SK-N-SH (cell line): ENCODE results near the gene PYGB. TPM values are rescaled to one million over a fixed set of nuclear protein-coding genes. Genes with fewer than 3 reads are reported as not detected.
"Not testable (repeated sequence)": the region's sequence is repeated elsewhere in the genome, so short reads cannot be mapped to it uniquely, and the experiment has no call there.

Experiments
- CTCF ChIA-PET: fragments of 300-600, 350-600 bp; formaldehyde crosslinking; extraction: SDS; loops from one replicate; lab custom pipeline; 2021; lab: Yijun Ruan, JAX
- POLR2A ChIA-PET: fragments of 350-600 bp; sonication (Branson Sonifier 250); formaldehyde crosslinking; extraction: SDS; loops from one replicate; lab custom pipeline; 2020; ENCODE audit warnings: antibody characterized with exemption, inconsistent platforms; lab: Yijun Ruan, JAX
- DNase-seq: peaks from one replicate; pipeline ENCODE4 v3.0.0; 2012
- H2AFZ ChIP-seq: fragments of 200-600 bp; sonication (generic); 2 replicates; pipeline ENCODE4 v1.8.1; 2016; ENCODE audit warnings: antibody characterized with exemption, mild to moderate bottlenecking, low read depth
- H3F3A ChIP-seq: fragments of 200-600 bp; sonication (generic); replicated peaks from 2 replicates; pipeline ENCODE3; 2016; ENCODE audit warnings: antibody characterized with exemption, mild to moderate bottlenecking; ENCODE audit not compliant: insufficient read depth
- H3K27ac ChIP-seq, 2 experiments: fragments of 200-500 bp in 1 of 2; fragments of 200-600 bp in 1 of 2; sonication (Bioruptor generic) in 1 of 2; sonication (generic), shearing (Covaris generic) in 1 of 2; 2 replicates each; pipeline versions ENCODE4 v1.5.1 to v1.6.1; 2014 to 2016; ENCODE audit warnings: low read depth in 2 of 2, inconsistent platforms in 1 of 2, low read length in 1 of 2, mild to moderate bottlenecking in 1 of 2, mixed read lengths in 1 of 2
- H3K27me3 ChIP-seq: fragments of 200-600 bp; sonication (generic), shearing (Covaris generic); 2 replicates; pipeline ENCODE4 v1.6.1; 2016; ENCODE audit warnings: mixed run types; ENCODE audit not compliant: insufficient read depth
- H3K36me3 ChIP-seq, 2 experiments: fragments of 200-500 bp in 1 of 2; fragments of 200-600 bp in 1 of 2; sonication (Bioruptor generic) in 1 of 2; sonication (generic) in 1 of 2; replicated peaks in 1 of 2; 2 replicates each; pipeline versions ENCODE3 to v1.5.1; 2014 to 2016; ENCODE audit warnings: low read length in 1 of 2, mild to moderate bottlenecking in 1 of 2; ENCODE audit not compliant: insufficient read depth in 2 of 2, control insufficient read depth in 1 of 2
- H3K4me1 ChIP-seq, 2 experiments: fragments of 200-500 bp in 1 of 2; fragments of 200-600 bp in 1 of 2; sonication (Bioruptor generic) in 1 of 2; sonication (generic), shearing (Covaris generic) in 1 of 2; 2 replicates each; pipeline versions ENCODE4 v1.5.1 to v1.6.1; 2014 to 2016; ENCODE audit warnings: low read depth in 1 of 2, low read length in 1 of 2, mixed run types in 1 of 2; ENCODE audit not compliant: insufficient read depth in 2 of 2, control insufficient read depth in 1 of 2
- H3K4me2 ChIP-seq: fragments of 200-600 bp; sonication (generic), shearing (Covaris generic); 2 replicates; pipeline ENCODE4 v1.6.1; 2017; ENCODE audit warnings: mixed run types
- H3K4me3 ChIP-seq, 2 experiments: fragments of 200-500 bp in 1 of 2; fragments of 200-600 bp in 1 of 2; sonication (Bioruptor generic) in 1 of 2; sonication (generic), shearing (Covaris generic) in 1 of 2; 2 replicates each; pipeline versions ENCODE4 v1.5.1 to v1.8.1; 2014 to 2016; ENCODE audit warnings: low read depth in 2 of 2, inconsistent platforms in 1 of 2, low read length in 1 of 2, mild to moderate bottlenecking in 1 of 2, mixed read lengths in 1 of 2, moderate library complexity in 1 of 2
- H3K79me2 ChIP-seq: fragments of 200-600 bp; sonication (generic); 2 replicates; pipeline ENCODE4 v1.8.1; 2017; ENCODE audit warnings: mild to moderate bottlenecking; ENCODE audit not compliant: insufficient read depth
- H3K9ac ChIP-seq: fragments of 200-600 bp; sonication (generic); 2 replicates; pipeline ENCODE4 v1.6.1; 2017; ENCODE audit warnings: mixed run types
- H3K9me2 ChIP-seq: fragments of 200-600 bp; sonication (generic); 2 replicates; pipeline ENCODE4 v1.6.1; 2017; ENCODE audit warnings: mixed run types
- H3K9me3 ChIP-seq: fragments of 200-600 bp; sonication (generic); 2 replicates; pipeline ENCODE4 v1.6.1; 2017; ENCODE audit warnings: mixed run types, mild to moderate bottlenecking, moderate library complexity
- H4K20me1 ChIP-seq: fragments of 200-600 bp; sonication (generic); 2 replicates; pipeline ENCODE4 v1.6.1; 2017; ENCODE audit warnings: mild to moderate bottlenecking, mixed run types; ENCODE audit not compliant: insufficient read depth
- CHD2 ChIP-seq: fragments of 150-350 bp; IDR thresholded peaks from 2 replicates; pipeline ENCODE4 v1.6.1; 2018; ENCODE audit warnings: low read length; ENCODE audit not compliant: partially characterized antibody
- FOXM1 ChIP-seq: IDR thresholded peaks from 2 replicates; pipeline ENCODE4 v1.4.0; 2012; ENCODE audit warnings: low read depth, mild to moderate bottlenecking
- JUND ChIP-seq: IDR thresholded peaks from 2 replicates; pipeline ENCODE4 v1.4.0; 2012
- NRF1 ChIP-seq: IDR thresholded peaks from 2 replicates; pipeline ENCODE4 v1.6.1; 2012; ENCODE audit warnings: low read depth, mild to moderate bottlenecking, low read length
- RFX5 ChIP-seq: IDR thresholded peaks from 2 replicates; pipeline ENCODE4 v1.6.1; 2012; ENCODE audit warnings: mild to moderate bottlenecking, improper control_type of control experiment, low read length
- SMC3 ChIP-seq: IDR thresholded peaks from 2 replicates; pipeline ENCODE4 v1.6.1; 2012; ENCODE audit warnings: low read depth, low read length, improper control_type of control experiment
- TEAD4 ChIP-seq: IDR thresholded peaks from 2 replicates; pipeline ENCODE4 v1.4.0; 2012; ENCODE audit warnings: mild to moderate bottlenecking, borderline replicate concordance; ENCODE audit not compliant: insufficient read depth
- WGBS: methylation state at CpG from one replicate; pipeline ENCODE4 v1.1.6; 2017; ENCODE audit warnings: low lambda C conversion rate; 5-methylcytosine and 5-hydroxymethylcytosine counted together
- polyA plus RNA-seq, 3 experiments: library from polyadenylated mRNA; depleted of rRNA; stranded (reverse); fragments of >200 nt; gene quantifications; 2 replicates each; pipeline ENCODE4 v1.2.3, GENCODE V29; 2012
- TF ChIP-seq, protein P1 (sequence below): fragments of 150-350 bp; IDR thresholded peaks from 2 replicates; pipeline ENCODE4 v1.6.1; 2016; ENCODE audit warnings: mild to moderate bottlenecking, low read depth, low read length
- TF ChIP-seq, protein P2 (sequence below): fragments of 150-350 bp; IDR thresholded peaks from 2 replicates; pipeline ENCODE4 v1.6.1; 2017; ENCODE audit warnings: antibody characterized with exemption, low read length, low read depth, borderline replicate concordance
- TF ChIP-seq, protein P3 (sequence below): IDR thresholded peaks from 2 replicates; pipeline ENCODE4 v1.6.1; 2012; ENCODE audit warnings: mild to moderate bottlenecking, low read depth, low read length, moderate library complexity
- TF ChIP-seq, protein P4 (sequence below): IDR thresholded peaks from 2 replicates; pipeline ENCODE4 v1.4.0; 2012; ENCODE audit warnings: low read depth, borderline replicate concordance

PYGB gene
- polyA plus RNA-seq, 1 of the 3 experiments (the other 2 are of a cell fraction) = 35.8 TPM

DNA sequence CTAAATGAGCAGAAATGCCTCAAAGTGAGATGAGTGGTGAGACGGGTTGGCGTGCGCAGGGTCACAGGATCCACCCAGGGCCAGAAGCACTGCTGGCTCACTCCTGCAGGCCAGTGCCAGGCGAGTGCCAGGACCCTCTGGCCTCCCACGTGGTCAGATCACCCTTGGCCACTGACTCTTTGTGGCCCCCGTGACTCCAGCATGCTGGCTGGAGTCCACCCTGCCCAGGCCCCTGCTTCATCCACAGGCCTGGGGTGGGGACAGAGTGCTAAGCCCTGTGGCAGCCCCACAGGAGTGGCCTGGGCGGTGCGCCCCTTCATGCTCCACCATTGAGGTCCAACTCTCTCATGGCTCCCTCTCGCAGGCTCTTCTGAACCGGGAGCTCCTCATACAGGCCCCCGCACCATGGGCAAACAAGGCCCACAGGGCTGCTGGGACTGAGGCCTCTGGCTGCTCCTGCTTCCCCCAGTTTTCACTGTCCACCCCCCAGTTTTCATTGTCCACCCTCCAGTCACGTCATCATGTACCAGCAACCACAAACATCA, 81.1 kb downstream of the PYGB start:
- H3K9me3 ChIP-seq = no peaks in the 10 kb centered on the region
- peaks cover 0 to 3% of the 10 kb centered on the region in 2 experiments; a peak in 1 of 4 replicates for H3K4me1 ChIP-seq
- ChIA-PET CTCF (no interaction called here), POLR2A (no interaction called here)
- no peak overlapping the region for H3K4me3 ChIP-seq
- H3F3A ChIP-seq = no peaks in the 10 kb centered on the region
- H3K36me3 ChIP-seq = no peaks in the 10 kb centered on the region
- H3K27me3 ChIP-seq = no peaks in the 10 kb centered on the region
- DNase-seq = no peak
- H3K9ac ChIP-seq = no peak overlapping the region
- H3K27ac ChIP-seq = no peak overlapping the region
- H2AFZ ChIP-seq = no peak overlapping the region
- TF ChIP-seq RFX5 (no peak), SMC3 (no peak), CHD2 (no peak)
- TF ChIP-seq, protein P1, sequence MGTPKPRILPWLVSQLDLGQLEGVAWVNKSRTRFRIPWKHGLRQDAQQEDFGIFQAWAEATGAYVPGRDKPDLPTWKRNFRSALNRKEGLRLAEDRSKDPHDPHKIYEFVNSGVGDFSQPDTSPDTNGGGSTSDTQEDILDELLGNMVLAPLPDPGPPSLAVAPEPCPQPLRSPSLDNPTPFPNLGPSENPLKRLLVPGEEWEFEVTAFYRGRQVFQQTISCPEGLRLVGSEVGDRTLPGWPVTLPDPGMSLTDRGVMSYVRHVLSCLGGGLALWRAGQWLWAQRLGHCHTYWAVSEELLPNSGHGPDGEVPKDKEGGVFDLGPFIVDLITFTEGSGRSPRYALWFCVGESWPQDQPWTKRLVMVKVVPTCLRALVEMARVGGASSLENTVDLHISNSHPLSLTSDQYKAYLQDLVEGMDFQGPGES = no peak
- TF ChIP-seq, protein P2, sequence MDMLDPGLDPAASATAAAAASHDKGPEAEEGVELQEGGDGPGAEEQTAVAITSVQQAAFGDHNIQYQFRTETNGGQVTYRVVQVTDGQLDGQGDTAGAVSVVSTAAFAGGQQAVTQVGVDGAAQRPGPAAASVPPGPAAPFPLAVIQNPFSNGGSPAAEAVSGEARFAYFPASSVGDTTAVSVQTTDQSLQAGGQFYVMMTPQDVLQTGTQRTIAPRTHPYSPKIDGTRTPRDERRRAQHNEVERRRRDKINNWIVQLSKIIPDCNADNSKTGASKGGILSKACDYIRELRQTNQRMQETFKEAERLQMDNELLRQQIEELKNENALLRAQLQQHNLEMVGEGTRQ = no peak
- H3K9me2 ChIP-seq = no peaks in the 10 kb centered on the region
- WGBS = 87% methylated on average over 9 of the region's 12 CpGs
- H3K79me2 ChIP-seq = peaks cover 10% of the 10 kb centered on the region; the same call in 1 of the 2 replicates
- H4K20me1 ChIP-seq = no peaks in the 10 kb centered on the region
- no peak overlapping the region for H3K4me2 ChIP-seq

DNA sequence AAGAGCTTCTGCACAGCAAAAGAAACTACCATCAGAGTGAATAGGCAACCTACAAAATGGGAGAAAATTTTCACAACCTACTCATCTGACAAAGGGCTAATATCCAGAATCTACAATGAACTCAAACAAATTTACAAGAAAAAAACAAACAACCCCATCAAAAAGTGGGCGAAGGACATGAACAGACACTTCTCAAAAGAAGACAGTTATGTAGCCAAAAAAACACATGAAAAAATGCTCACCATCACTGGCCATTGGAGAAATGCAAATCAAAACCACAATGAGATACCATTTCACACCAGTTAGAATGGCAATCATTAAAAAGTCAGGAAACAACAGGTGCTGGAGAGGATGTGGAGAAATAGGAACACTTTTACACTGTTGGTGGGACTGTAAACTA, 87.1 kb downstream of the PYGB start:
- DNase-seq, H3F3A ChIP-seq, POLR2A ChIA-PET, H2AFZ ChIP-seq, H3K36me3 ChIP-seq, H3K4me2 ChIP-seq, H3K27me3 ChIP-seq, H3K79me2 ChIP-seq, H4K20me1 ChIP-seq, H3K9me3 ChIP-seq, H3K4me3 ChIP-seq, H3K9me2 ChIP-seq, H3K4me1 ChIP-seq, H3K9ac ChIP-seq, H3K27ac ChIP-seq, CTCF ChIA-PET: not testable (repeated sequence)
- WGBS = 100% methylated on average over 1 of the region's 1 CpG

DNA sequence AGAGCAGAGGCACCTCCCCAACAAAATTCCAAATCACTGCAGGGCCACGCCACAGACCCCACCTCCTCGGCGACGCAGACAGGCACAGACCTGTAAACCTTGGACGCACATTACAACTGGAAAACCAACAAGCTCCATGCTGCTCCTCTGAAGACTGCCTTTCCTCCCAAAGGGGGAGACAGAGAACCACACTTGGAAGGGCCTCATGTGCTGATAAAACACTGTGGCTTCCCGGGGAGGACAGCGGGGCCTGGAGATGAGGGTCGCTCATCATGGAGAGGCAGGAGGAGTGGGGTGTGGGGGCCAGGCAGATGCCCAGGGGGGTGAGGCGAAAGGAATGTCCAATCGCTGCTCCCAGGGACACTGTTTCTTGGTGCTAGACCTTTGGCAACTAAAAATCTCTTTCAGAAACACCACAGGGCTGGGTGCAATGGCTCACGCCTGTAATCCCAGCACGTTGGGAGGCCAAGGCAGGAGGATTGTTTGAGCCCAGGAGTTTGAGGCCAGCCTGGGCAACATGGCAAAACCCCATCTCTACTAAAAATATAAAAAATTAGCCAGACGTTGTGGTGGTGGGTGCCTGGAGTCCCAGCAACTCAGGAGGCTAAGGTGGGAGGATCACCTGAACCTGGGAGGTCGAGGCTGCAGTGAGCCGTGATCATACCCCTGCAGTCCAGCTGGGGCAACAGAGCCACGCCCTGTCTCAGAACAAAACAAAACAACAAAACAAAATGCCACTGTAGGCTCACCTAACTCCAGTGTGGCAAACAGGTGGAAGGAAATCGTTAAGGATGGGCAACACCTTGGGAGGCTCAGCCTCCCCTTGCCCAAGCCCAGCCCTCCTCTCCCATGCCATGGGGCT, 88.9 kb downstream of the PYGB start:
- no peaks in the 10 kb centered on the region for H3K36me3 ChIP-seq
- ChIA-PET POLR2A (no interaction called here), CTCF (interaction anchor here (0.6 to 0.9 kb wide), 2 partner anchors 22 to 63 kb away, joined by 3 to 4 read pairs; no protein-coding TSS in a partner anchor)
- no peaks in the 10 kb centered on the region for H3K9me2 ChIP-seq
- H3K27ac ChIP-seq = no peak overlapping the region
- H3K4me3 ChIP-seq = no peak overlapping the region
- no peak overlapping the region for H3K4me2 ChIP-seq
- no peaks in the 10 kb centered on the region for H3K27me3 ChIP-seq
- peaks cover 19% of the 10 kb centered on the region; the same call in 1 of the 2 replicates for H3K79me2 ChIP-seq
- no peak for DNase-seq
- peaks cover 0 to 5% of the 10 kb centered on the region in 2 experiments; a peak in 1 of 4 replicates for H3K4me1 ChIP-seq
- no peak overlapping the region for H3K9ac ChIP-seq
- no peaks in the 10 kb centered on the region for H3F3A ChIP-seq
- H4K20me1 ChIP-seq = peaks cover 4% of the 10 kb centered on the region; the same call in 1 of the 2 replicates
- no peak overlapping the region for H2AFZ ChIP-seq
- H3K9me3 ChIP-seq = no peaks in the 10 kb centered on the region
- WGBS = 86% methylated on average over 17 of the region's 17 CpGs
- TF ChIP-seq, protein P3, sequence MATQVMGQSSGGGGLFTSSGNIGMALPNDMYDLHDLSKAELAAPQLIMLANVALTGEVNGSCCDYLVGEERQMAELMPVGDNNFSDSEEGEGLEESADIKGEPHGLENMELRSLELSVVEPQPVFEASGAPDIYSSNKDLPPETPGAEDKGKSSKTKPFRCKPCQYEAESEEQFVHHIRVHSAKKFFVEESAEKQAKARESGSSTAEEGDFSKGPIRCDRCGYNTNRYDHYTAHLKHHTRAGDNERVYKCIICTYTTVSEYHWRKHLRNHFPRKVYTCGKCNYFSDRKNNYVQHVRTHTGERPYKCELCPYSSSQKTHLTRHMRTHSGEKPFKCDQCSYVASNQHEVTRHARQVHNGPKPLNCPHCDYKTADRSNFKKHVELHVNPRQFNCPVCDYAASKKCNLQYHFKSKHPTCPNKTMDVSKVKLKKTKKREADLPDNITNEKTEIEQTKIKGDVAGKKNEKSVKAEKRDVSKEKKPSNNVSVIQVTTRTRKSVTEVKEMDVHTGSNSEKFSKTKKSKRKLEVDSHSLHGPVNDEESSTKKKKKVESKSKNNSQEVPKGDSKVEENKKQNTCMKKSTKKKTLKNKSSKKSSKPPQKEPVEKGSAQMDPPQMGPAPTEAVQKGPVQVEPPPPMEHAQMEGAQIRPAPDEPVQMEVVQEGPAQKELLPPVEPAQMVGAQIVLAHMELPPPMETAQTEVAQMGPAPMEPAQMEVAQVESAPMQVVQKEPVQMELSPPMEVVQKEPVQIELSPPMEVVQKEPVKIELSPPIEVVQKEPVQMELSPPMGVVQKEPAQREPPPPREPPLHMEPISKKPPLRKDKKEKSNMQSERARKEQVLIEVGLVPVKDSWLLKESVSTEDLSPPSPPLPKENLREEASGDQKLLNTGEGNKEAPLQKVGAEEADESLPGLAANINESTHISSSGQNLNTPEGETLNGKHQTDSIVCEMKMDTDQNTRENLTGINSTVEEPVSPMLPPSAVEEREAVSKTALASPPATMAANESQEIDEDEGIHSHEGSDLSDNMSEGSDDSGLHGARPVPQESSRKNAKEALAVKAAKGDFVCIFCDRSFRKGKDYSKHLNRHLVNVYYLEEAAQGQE = no peak
- no peak for TF ChIP-seq JUND
- no peak for TF ChIP-seq FOXM1
- TF ChIP-seq, protein P4, sequence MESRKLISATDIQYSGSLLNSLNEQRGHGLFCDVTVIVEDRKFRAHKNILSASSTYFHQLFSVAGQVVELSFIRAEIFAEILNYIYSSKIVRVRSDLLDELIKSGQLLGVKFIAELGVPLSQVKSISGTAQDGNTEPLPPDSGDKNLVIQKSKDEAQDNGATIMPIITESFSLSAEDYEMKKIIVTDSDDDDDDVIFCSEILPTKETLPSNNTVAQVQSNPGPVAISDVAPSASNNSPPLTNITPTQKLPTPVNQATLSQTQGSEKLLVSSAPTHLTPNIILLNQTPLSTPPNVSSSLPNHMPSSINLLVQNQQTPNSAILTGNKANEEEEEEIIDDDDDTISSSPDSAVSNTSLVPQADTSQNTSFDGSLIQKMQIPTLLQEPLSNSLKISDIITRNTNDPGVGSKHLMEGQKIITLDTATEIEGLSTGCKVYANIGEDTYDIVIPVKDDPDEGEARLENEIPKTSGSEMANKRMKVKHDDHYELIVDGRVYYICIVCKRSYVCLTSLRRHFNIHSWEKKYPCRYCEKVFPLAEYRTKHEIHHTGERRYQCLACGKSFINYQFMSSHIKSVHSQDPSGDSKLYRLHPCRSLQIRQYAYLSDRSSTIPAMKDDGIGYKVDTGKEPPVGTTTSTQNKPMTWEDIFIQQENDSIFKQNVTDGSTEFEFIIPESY = no peak
- TF ChIP-seq TEAD4 = no peak
- no peak for TF ChIP-seq NRF1
